GM12878 (cell line): Measurements from ENCODE around the gene RBM48. TPM values are rescaled to one million over a fixed set of nuclear protein-coding genes. Genes with fewer than 3 reads are reported as not detected.
A peak's percentile ranks its signal among the peaks of the same experiment; 100 is the strongest.

ENCODE experiments used
- ATAC-seq: fragments of 200-7000 bp; cut with Tn5 transposase; 3 replicates; pipeline ENCODE4 v1.9.1; 2020; ENCODE audit warnings: mild to moderate bottlenecking, moderate library complexity
- Bru-seq: library from RNA; stranded (reverse); fragments of 400-500 nt; gene quantifications from one replicate; lab custom pipeline; 2021; lab: Mats Ljungman, UMichigan
- BruChase-seq, 2 experiments: library from RNA; stranded (reverse); fragments of 400-500 nt; gene quantifications; one replicate each; lab custom pipeline; 2021; lab: Mats Ljungman, UMichigan
- BruUV-seq: library from RNA; stranded (reverse); fragments of 400-500 nt; replicated peaks from 2 replicates; lab custom pipeline; 2021; lab: Mats Ljungman, UMichigan
- CTCF ChIA-PET: fragments of 300-600 bp; sonication (Branson Sonifier 250); formaldehyde crosslinking; extraction: SDS; loops from one replicate; lab custom pipeline; 2021; ENCODE audit warnings: inconsistent platforms; lab: Yijun Ruan, JAX
- POLR2A ChIA-PET: fragments of 350-600 bp; formaldehyde crosslinking; extraction: SDS; loops from one replicate; lab custom pipeline; 2021; ENCODE audit warnings: inconsistent platforms; lab: Charles Lee
- RAD21 ChIA-PET: fragments of 300-600 bp; sonication (Branson Sonifier 250); formaldehyde crosslinking; loops from one replicate; lab custom pipeline; 2023; ENCODE audit warnings: antibody characterized with exemption; ENCODE audit not compliant: unreplicated experiment; lab: Charles Lee
- SMC1A ChIA-PET: fragments of 300-600 bp; sonication (Branson Sonifier 250); formaldehyde crosslinking; loops from one replicate; lab custom pipeline; 2023; ENCODE audit not compliant: unreplicated experiment, uncharacterized antibody; lab: Charles Lee
- DNase-seq: peaks from one replicate; pipeline ENCODE4 v3.0.0-alpha.2; 2011; ENCODE audit warnings: low read depth, low spot score
- FAIRE-seq: peaks from 3 replicates; lab custom pipeline; 2011; peaks lifted over from hg19 to GRCh38; lab: Jason Lieb, UNC
- H2AFZ ChIP-seq: 2 replicates; pipeline ENCODE4 v1.6.0; 2011; ENCODE audit warnings: low read depth, low read length, control low read depth; ENCODE audit not compliant: control insufficient read depth
- H3K27ac ChIP-seq: 2 replicates; pipeline ENCODE4 v1.5.1; 2011; ENCODE audit warnings: control low read depth; ENCODE audit not compliant: control insufficient read depth, insufficient read depth
- H3K27me3 ChIP-seq, 2 experiments: replicated peaks in 1 of 2; 2 replicates each; pipeline versions ENCODE4 v1.6.0 to v1.6.1; 2011; ENCODE audit warnings: low read length in 1 of 2; ENCODE audit not compliant: control insufficient read depth in 2 of 2, insufficient read depth in 2 of 2
- H3K36me3 ChIP-seq, 2 experiments: 2 replicates each; pipeline ENCODE4 v1.5.1; 2011; ENCODE audit warnings: low read length in 1 of 2; ENCODE audit not compliant: control insufficient read depth in 2 of 2, insufficient read depth in 2 of 2
- H3K4me1 ChIP-seq: 2 replicates; pipeline ENCODE4 v1.6.1; 2011; ENCODE audit warnings: mild to moderate bottlenecking, low read length, moderate library complexity, mixed read lengths; ENCODE audit not compliant: control insufficient read depth, insufficient read depth
- H3K4me2 ChIP-seq: 2 replicates; pipeline ENCODE4 v1.6.0; 2011; ENCODE audit warnings: control low read depth; ENCODE audit not compliant: control insufficient read depth, insufficient read depth
- H3K4me3 ChIP-seq: fragments of 200-600 bp; sonication (generic); 2 replicates; pipeline ENCODE4 v1.5.1; 2016
- H3K79me2 ChIP-seq: 2 replicates; pipeline ENCODE4 v1.6.0; 2011; ENCODE audit warnings: low read length; ENCODE audit not compliant: control insufficient read depth, insufficient read depth
- H3K9ac ChIP-seq: 2 replicates; pipeline ENCODE4 v1.8.0; 2011; ENCODE audit warnings: low read length, control low read depth, mixed read lengths; ENCODE audit not compliant: control insufficient read depth, insufficient read depth
- H3K9me3 ChIP-seq: replicated peaks from 3 replicates; pipeline ENCODE4 v1.5.1; 2011; ENCODE audit warnings: mild to moderate bottlenecking, low read length; ENCODE audit not compliant: control insufficient read depth, insufficient read depth
- H4K20me1 ChIP-seq: 2 replicates; pipeline ENCODE4 v1.6.0; 2011; ENCODE audit not compliant: control insufficient read depth, insufficient read depth
- ATF7 ChIP-seq: fragments of 450-650 bp; IDR thresholded peaks from 2 replicates; pipeline ENCODE4 v1.6.1; 2016; ENCODE audit warnings: low read depth, mild to moderate bottlenecking
- E4F1 ChIP-seq: fragments of 450-650 bp; IDR thresholded peaks from 2 replicates; pipeline ENCODE4 v1.6.1; 2018; ENCODE audit warnings: borderline replicate concordance, mild to moderate bottlenecking; ENCODE audit not compliant: partially characterized antibody
- FOXM1 ChIP-seq: IDR thresholded peaks from 2 replicates; pipeline ENCODE4 v1.6.1; 2012; ENCODE audit warnings: low read depth, mild to moderate bottlenecking, inconsistent platforms, low read length, moderate library complexity
- GATAD2B ChIP-seq: fragments of 450-650 bp; conservative IDR thresholded peaks from 2 replicates; pipeline ENCODE4 v1.6.1; 2017; ENCODE audit warnings: low read depth, mild to moderate bottlenecking, moderate library complexity
- HDAC2 ChIP-seq: fragments of 200-600 bp; sonication (generic); IDR thresholded peaks from 2 replicates; pipeline ENCODE4 v1.6.1; 2017
- IKZF1 ChIP-seq: fragments of 450-650 bp; conservative IDR thresholded peaks from 2 replicates; pipeline ENCODE4 v1.6.1; 2017; ENCODE audit warnings: antibody characterized with exemption, mild to moderate bottlenecking
- KDM1A ChIP-seq: fragments of 200-600 bp; sonication (generic); IDR thresholded peaks from 2 replicates; pipeline ENCODE4 v1.6.1; 2016; ENCODE audit warnings: borderline replicate concordance
- LARP7 ChIP-seq: fragments of 450-650 bp; IDR thresholded peaks from 2 replicates; pipeline ENCODE4 v1.6.1; 2017; ENCODE audit warnings: mild to moderate bottlenecking
- MXI1 ChIP-seq: fragments of 150-350 bp; IDR thresholded peaks from 2 replicates; pipeline ENCODE4 v1.6.1; 2011; ENCODE audit warnings: low read depth, mild to moderate bottlenecking, inconsistent platforms, low read length, improper control_type of control experiment
- NFXL1 ChIP-seq: fragments of 450-650 bp; IDR thresholded peaks from 2 replicates; pipeline ENCODE4 v1.6.1; 2017; ENCODE audit warnings: antibody characterized with exemption, mild to moderate bottlenecking, borderline replicate concordance
- NR2C1 ChIP-seq: fragments of 450-650 bp; IDR thresholded peaks from 2 replicates; pipeline ENCODE4 v1.6.1; 2017; ENCODE audit warnings: antibody characterized with exemption, mild to moderate bottlenecking, moderate library complexity
- SUZ12 ChIP-seq: fragments of 200-600 bp; sonication (generic); IDR thresholded peaks from one replicate; pipeline ENCODE4 v1.6.1; 2018; ENCODE audit warnings: antibody characterized with exemption, mild to moderate bottlenecking; ENCODE audit not compliant: unreplicated experiment
- ZBED1 ChIP-seq: IDR thresholded peaks from 2 replicates; pipeline ENCODE4 v1.6.1; 2016; ENCODE audit warnings: borderline replicate concordance
- ZBTB33 ChIP-seq: fragments of 450-650 bp; IDR thresholded peaks from 2 replicates; pipeline ENCODE4 v1.6.1; 2017; ENCODE audit warnings: mild to moderate bottlenecking
- ZSCAN29 ChIP-seq: fragments of 450-650 bp; IDR thresholded peaks from 2 replicates; pipeline ENCODE4 v1.6.1; 2017; ENCODE audit warnings: mild to moderate bottlenecking, moderate library complexity
- WGBS: methylation state at CpG from one replicate; pipeline ENCODE4 v1.1.6; 2016; ENCODE audit warnings: low lambda C conversion rate; ENCODE audit not compliant: insufficient replicate concordance, insufficient coverage; ENCODE audit errors: missing lambda C conversion rate; 5-methylcytosine and 5-hydroxymethylcytosine counted together
- in situ Hi-C: fragments of 300-500 bp; cut with MboI; formaldehyde crosslinking; loops from 9 replicates; pipeline ENCODE4 v1.14.3; 2018; ENCODE audit warnings: mixed read lengths
- intact Hi-C: fragments of 100-400 bp; cut with micrococcal nuclease; formaldehyde crosslinking; loops from one replicate; pipeline ENCODE4 v1.14.2; 2022; ENCODE audit not compliant: unreplicated experiment
- long read RNA-seq, 2 experiments: library from polyadenylated mRNA; unstranded; transcript quantifications; one replicate each; pipeline ENCODE4 v2.0.0, GENCODE V29; 2019 to 2020
- polyA minus RNA-seq, 3 experiments: library from RNA; depleted of rRNA, polyadenylated mRNA; stranded (reverse); fragments of >200 nt; gene quantifications; 2 replicates each; pipeline ENCODE4 v1.2.3, GENCODE V29; 2011
- polyA plus RNA-seq, 11 experiments: library from polyadenylated mRNA; depleted of rRNA in 4 of 11; unstranded in 6 of 11; stranded (reverse) in 5 of 11; fragments of >200 nt; fragmentation: Nextera tagmentation in 4 of 11; fragmentation: Illumina TruSeq in 1 of 11; extraction: Ambion mirVana in 4 of 11; extraction: Trizol in 1 of 11; gene quantifications; 1 replicate in 1 of 11; 2 replicates in 10 of 11; pipeline versions ENCODE4 v1.2.1 to v1.2.3, GENCODE V29; 2011 to 2016; ENCODE audit warnings: inconsistent platforms in 2 of 11, missing spikeins in 2 of 11, low read depth in 1 of 11
- total RNA-seq, 4 experiments: library from RNA; depleted of rRNA in 3 of 4; stranded (reverse); fragments of >200 nt in 3 of 4; fragmentation: Illumina TruSeq in 1 of 4; extraction: Trizol in 1 of 4; gene quantifications; 2 replicates each; pipeline versions ENCODE4 v1.2.1 to v1.2.3, GENCODE V29; 2013 to 2021

Gene RBM48
- 28.8 and 36.2 TPM in 2 replicates for total RNA-seq (2013; cell fraction: nucleolus; rRNA removed)
- 10.2 and 10.8 TPM in 2 replicates for total RNA-seq (2014; rRNA removed)
- 11.1 and 11.2 TPM in 2 replicates for total RNA-seq (2014; rRNA removed; fragmentation: Illumina TruSeq; extraction: Trizol)
- 8.5 and 8.6 TPM in 2 replicates for total RNA-seq (2021)
- polyA plus RNA-seq (2011; ENCODE audit: low read depth), result 7.4 TPM
- 9.7 and 13.0 TPM in 2 replicates for polyA plus RNA-seq (2011; rRNA removed)
- 5.2 and 7.1 TPM in 2 replicates for polyA plus RNA-seq (2011; cell fraction: cytosol; rRNA removed)
- polyA plus RNA-seq (2011; cell fraction: nucleus; rRNA removed), result 6.5 and 9.4 TPM in 2 replicates
- polyA plus RNA-seq (2012), result 8.0 and 8.6 TPM in 2 replicates
- 13.9 and 16.7 TPM in 2 replicates for polyA plus RNA-seq (2014; fragmentation: Illumina TruSeq; extraction: Trizol)
- 10 to 100 TPM; 12.0 to 14.7 TPM for polyA plus RNA-seq (2014; fragmentation: Nextera tagmentation; extraction: Ambion mirVana)
- polyA plus RNA-seq (2014; rRNA removed), result 8.9 and 10.7 TPM in 2 replicates
- polyA plus RNA-seq (2016; fragmentation: Nextera tagmentation; extraction: Ambion mirVana), result 10 to 100 TPM; 12.8 to 14.3 TPM
- 11.4 and 11.7 TPM in 2 replicates for polyA minus RNA-seq (2011; rRNA and poly(A)+ RNA removed)
- polyA minus RNA-seq (2011; cell fraction: cytosol; rRNA and poly(A)+ RNA removed), result 3.4 and 4.7 TPM in 2 replicates
- 10.4 and 18.7 TPM in 2 replicates for polyA minus RNA-seq (2011; cell fraction: nucleus; rRNA and poly(A)+ RNA removed)
- Bru-seq, nascent RNA, result percentile 92 among the genes with signal in this experiment
- BruChase-seq, experiment 1, labeled RNA remaining after a 6-hour chase, result percentile 78 among the genes with signal in this experiment
- percentile 87 among the genes with signal in this experiment for BruChase-seq, experiment 2, labeled RNA remaining after a 2-hour chase
- long read RNA-seq, experiment 1, transcript RBM48-201 (5 exons, 1,742 nt), result major isoform, 13 of 14 reads
- long read RNA-seq, experiment 1, partial matches to known transcripts, result 0 of 14 reads
- long read RNA-seq, experiment 1, other reads (novel, unspliced or antisense), result 1 of 14 reads
- long read RNA-seq, experiment 2, transcript RBM48-201 (5 exons, 1,742 nt), result major isoform, 36 of 52 reads
- long read RNA-seq, experiment 2, partial matches to known transcripts, result 2 of 52 reads
- long read RNA-seq, experiment 2, other reads (novel, unspliced or antisense), result 14 of 52 reads

GRCh38 chr7:92528188-92528957 is at the start of gene RBM48, which contains the start of gene PEX1:
Gene RBM48, plus strand, starts transcription at chr7:92528795. Its CDS starts 19 bp downstream, at chr7:92528814.
Gene PEX1, minus strand, starts transcription at chr7:92528520. Its CDS starts 85 bp downstream, at chr7:92528435.
- no TSS peak for BruUV-seq
- Histone ChIP-seq H3K27me3 (no peaks in the 10 kb centered on the region), H3K79me2 (peaks cover 25% of the 10 kb centered on the region), H3K4me1 (no peaks in the 10 kb centered on the region), H2AFZ (peak within 1 kb of the TSS; percentile 94), H3K4me3 (peak within 1 kb of the TSS; percentile 94), H3K9ac (peak within 1 kb of the TSS; percentile 83), H4K20me1 (no peaks in the 10 kb centered on the region), H3K27ac (peak within 1 kb of the TSS; percentile 85), H3K4me2 (peak within 1 kb of the TSS; percentile 62), H3K9me3 (no peaks in the 10 kb centered on the region), H3K36me3 (peaks cover 0 to 9% of the 10 kb centered on the region in 2 experiments; a peak in 2 of 4 replicates)
- WGBS, result under 1% methylated on average over 68 of the region's 79 CpGs
- in situ Hi-C loops, result no loop called here
- peak; percentile 95 for ATAC-seq
- peak; percentile 91 for FAIRE-seq
- ChIA-PET SMC1A (interaction anchor here (0.7 to 1.2 kb wide), 8 partner anchors 30 to 704 kb away, joined by 3 to 4 read pairs (median 3); partner anchors contain the start of gene VPS50), POLR2A (interaction anchor here (0.5 to 1.4 kb wide), 8 partner anchors 11 to 832 kb away, joined by 3 to 5 read pairs (median 5); partner anchors contain the start of genes ANKIB1, CYP51A1 and KRIT1), CTCF (interaction anchor here (0.7 to 1.8 kb wide), 20 partner anchors 10 to 648 kb away, joined by 3 to 8 read pairs (median 3); partner anchors contain the start of genes FAM133B and MTERF1), RAD21 (interaction anchor here (0.6 to 1.6 kb wide), 17 partner anchors 10 to 704 kb away, joined by 3 to 8 read pairs (median 3); partner anchors contain the start of genes AKAP9, ANKIB1, CDK6 and GATAD1)
- peak; percentile 96 for DNase-seq
- intact Hi-C loops, result no loop called here
- TF ChIP-seq NR2C1 (peak; percentile 45; the same call in 1 of the 2 replicates), GATAD2B (no peak), IKZF1 (peak; percentile 61), ZSCAN29 (no peak), HDAC2 (peak; percentile 97), ZBED1 (no peak), ATF7 (peak; percentile 56; the same call in 1 of the 2 replicates), FOXM1 (no peak), ZBTB33 (no peak), E4F1 (peak; percentile 7), SUZ12 (no peak), NFXL1 (no peak), LARP7 (peak; percentile 64), KDM1A (no peak), MXI1 (peak; percentile 80)
